Activated naive CD4-positive, alpha-beta T cell treated with anti-CD3 and anti-CD28 coated beads, Interleukin-2, amount 50 U/mL, for 24 hours (primary cell): ENCODE measurements around the gene SELENBP1.
A peak's percentile ranks its signal among the peaks of the same experiment; 100 is the strongest.
"Not testable (repeated sequence)": the region's sequence is repeated elsewhere in the genome, so short reads cannot be mapped to it uniquely, and the experiment has no call there.

Experiments
- H3K27ac Mint-ChIP-seq: one replicate; pipeline ENCODE4 v1.8.0; 2021; ENCODE audit warnings: mild to moderate bottlenecking, mixed read lengths
- H3K27me3 Mint-ChIP-seq: one replicate; pipeline ENCODE4 v1.8.0; 2021; ENCODE audit warnings: mixed read lengths
- H3K36me3 Mint-ChIP-seq: one replicate; pipeline ENCODE4 v1.8.0; 2021; ENCODE audit warnings: mixed read lengths
- H3K4me1 Mint-ChIP-seq: one replicate; pipeline ENCODE4 v1.8.0; 2021; ENCODE audit warnings: mixed read lengths
- H3K4me3 Mint-ChIP-seq: one replicate; pipeline ENCODE4 v1.8.0; 2021; ENCODE audit warnings: mild to moderate bottlenecking, mixed read lengths
- H3K9me3 Mint-ChIP-seq: one replicate; pipeline ENCODE4 v1.8.0; 2021; ENCODE audit warnings: mixed read lengths

SELENBP1 gene

DNA sequence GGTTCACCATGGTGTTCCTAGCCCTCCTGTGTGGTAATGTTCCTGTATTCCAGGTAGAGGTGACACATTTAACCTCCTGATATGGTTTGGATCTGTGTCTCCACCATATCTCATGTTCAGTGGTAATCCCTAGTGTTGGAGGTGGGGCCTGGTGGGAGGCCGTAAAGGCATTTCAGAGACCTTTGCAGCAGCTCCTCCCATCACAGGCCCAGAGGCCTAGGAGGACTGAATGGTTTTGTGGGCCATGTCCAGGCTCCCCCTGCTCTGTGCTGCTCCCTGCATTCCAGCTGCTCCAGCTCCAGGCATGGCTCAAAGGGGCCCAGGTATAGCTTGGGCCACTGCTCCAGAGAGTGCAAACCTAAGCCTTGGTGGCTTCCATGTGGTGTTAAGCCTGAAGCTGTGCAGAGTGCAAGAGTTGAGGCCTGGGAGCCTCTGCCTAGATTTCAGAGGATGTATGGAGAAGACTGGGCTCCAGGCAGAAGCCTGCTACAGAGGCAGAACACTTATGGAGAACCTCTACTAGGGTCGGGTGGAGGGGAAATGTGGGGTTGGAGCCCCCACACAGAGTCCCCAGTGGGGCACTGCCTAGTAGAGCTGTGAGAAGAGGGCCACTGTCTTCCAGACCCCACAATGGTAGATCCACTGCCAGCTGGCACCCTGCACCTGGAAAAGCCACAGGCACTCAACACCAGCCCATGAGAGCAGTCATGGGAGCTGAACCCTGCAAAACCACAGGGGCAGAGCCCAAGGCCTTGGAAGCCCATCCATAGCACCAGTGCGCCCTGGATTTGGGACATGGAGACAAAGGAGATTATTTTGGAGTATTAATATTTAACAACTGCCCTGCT is 10.0 kb downstream of the SELENBP1 start:
- H3K36me3 Mint-ChIP-seq = peaks cover 2% of the 10 kb centered on the region
- H3K27me3 Mint-ChIP-seq = no peaks in the 10 kb centered on the region
- H3K4me1 Mint-ChIP-seq = no peaks in the 10 kb centered on the region
- no peak overlapping the region for H3K4me3 Mint-ChIP-seq
- H3K9me3 Mint-ChIP-seq = no peaks in the 10 kb centered on the region
- no peak overlapping the region for H3K27ac Mint-ChIP-seq

DNA sequence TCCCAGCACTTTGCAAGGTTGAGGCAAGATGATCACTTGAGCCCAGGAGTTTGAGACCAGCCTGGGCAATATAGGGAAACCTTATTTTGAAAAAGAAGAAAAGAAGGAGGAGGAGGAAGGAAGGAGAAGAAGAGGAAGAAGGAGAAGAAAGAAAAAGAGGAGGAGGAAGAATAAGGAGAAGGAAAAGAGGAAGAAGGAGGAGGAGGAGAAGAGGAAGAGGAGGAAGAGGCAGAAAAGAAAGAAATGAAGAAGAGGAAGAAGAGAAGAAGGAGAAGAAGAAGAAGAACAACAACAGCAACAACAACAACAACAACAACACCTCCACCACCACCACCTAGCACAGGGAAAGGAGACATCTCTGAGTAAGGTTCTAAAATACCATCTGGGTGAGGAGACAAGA is 10.6 kb downstream of the SELENBP1 start:
- H3K4me1 Mint-ChIP-seq = no peaks in the 10 kb centered on the region
- no peak overlapping the region for H3K4me3 Mint-ChIP-seq
- H3K27ac Mint-ChIP-seq = no peak overlapping the region
- H3K36me3 Mint-ChIP-seq = peaks cover 2% of the 10 kb centered on the region
- H3K9me3 Mint-ChIP-seq = no peaks in the 10 kb centered on the region
- H3K27me3 Mint-ChIP-seq = no peaks in the 10 kb centered on the region

DNA sequence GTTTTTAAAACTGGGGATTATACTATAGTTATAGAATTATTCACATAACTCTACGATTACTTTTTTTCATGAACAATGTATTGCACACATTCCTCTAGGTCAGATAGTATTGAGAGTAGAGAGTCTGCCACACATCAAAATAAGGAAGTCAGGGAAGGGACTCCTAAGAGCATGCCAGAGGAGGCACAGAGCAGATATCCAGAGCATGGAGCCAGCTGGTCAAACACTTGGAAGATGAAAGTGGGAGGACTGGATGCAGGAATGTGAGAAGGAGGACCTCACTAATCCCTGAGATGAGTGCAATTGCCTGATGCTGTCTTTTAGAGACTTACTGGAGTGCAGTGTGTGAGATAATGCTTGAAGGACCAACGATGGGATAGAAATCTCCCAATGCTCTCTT is 15.8 kb downstream of the SELENBP1 start:
- no peaks in the 10 kb centered on the region for H3K9me3 Mint-ChIP-seq
- H3K4me1 Mint-ChIP-seq = no peaks in the 10 kb centered on the region
- no peak overlapping the region for H3K4me3 Mint-ChIP-seq
- H3K27me3 Mint-ChIP-seq = no peaks in the 10 kb centered on the region
- peaks cover under 1% of the 10 kb centered on the region for H3K36me3 Mint-ChIP-seq
- no peak overlapping the region for H3K27ac Mint-ChIP-seq

DNA sequence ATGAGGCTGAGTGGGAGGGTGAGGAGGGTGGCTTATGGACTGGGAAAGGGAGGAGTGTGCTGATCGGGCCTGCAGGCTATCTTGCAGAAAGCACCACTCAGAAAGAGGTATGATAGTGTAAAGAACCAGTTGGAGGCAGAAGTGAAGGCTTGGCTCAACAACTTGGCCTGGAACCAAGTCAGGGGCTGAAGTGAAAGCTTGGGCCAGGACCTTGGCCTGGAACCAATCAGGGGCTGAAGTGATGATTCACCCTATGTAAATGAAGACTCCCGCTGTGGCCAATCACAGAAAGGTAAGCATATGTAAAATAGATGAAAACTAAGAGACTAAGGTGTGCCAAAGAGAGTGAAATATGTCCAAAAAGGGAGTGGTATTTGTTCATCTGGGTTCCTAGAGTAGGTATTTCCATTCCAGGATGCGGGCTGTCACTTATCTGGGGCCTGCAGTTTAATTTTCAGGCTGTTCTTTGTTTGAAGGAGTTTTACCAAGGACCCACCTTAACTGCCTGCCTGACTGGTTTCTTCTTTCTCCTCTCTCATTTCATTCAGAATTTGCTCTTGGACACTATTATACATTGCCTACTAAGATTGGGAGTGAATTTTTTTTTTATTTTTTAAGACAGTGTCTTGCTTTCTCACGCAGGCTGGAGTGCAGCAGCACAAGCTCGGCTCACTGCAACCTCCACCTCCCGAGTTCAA is 20.3 kb downstream of the SELENBP1 start:
- Mint-ChIP-seq H3K4me3 (no peak overlapping the region), H3K36me3 (no peaks in the 10 kb centered on the region), H3K4me1 (peaks cover 9% of the 10 kb centered on the region), H3K9me3 (no peaks in the 10 kb centered on the region), H3K27ac (no peak overlapping the region), H3K27me3 (no peaks in the 10 kb centered on the region)

DNA sequence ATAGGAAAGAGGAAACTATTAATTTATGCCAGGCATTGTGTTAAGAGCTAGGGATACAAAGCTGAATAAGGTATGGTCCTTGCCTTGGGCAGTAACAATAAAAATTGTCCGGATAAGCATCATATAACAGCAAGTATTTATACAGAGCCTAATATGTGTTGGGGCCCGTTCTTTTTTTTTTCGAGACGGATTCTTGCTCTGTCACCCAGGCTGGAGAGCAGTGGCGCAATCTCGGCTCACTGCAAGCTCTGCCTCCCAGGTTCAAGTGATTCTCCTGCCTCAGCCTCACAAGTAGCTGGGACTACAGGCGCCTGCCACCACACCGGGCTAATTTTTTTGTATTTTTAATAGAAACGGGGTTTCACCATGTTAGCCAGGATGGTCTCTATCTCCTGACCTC is 22.2 kb downstream of the SELENBP1 start:
- H3K36me3 Mint-ChIP-seq, H3K4me3 Mint-ChIP-seq, H3K27me3 Mint-ChIP-seq, H3K9me3 Mint-ChIP-seq, H3K27ac Mint-ChIP-seq: not testable (repeated sequence)
- H3K4me1 Mint-ChIP-seq = peaks cover 25% of the 10 kb centered on the region

DNA sequence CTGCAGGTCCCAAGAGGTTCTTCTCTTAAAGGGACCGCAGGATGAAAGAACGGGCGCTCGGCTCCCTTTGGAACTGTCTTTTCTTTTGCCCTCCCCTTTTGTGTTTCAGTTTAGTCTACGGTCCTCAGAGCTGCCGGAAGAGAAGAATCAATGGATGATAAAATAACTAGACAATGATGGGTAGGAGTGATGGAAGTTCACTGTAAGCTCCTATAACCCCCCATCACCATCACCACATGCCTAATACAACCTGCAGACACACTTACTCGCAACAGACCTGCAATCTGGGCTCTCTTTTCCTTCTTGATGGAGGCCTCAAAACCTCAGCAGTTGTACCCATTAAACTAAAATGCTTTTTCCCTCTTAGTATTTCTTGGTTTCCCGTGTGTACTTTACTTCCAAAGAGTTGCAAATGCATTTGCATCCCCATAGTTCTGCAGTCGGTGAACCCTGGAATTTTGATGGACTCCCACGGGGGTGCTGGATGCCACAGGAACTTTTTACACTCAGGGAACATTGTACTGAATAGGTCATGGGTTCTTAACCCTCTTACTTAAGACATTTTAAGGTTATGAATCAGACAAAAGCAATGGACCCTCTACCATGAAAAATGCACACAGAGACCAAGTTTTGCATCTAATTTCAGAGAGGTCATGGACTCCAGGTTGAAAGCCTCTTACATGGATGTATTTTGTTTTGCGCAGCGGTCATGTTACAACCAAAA is 24.8 kb downstream of the SELENBP1 start:
- H3K36me3 Mint-ChIP-seq = peaks cover 8% of the 10 kb centered on the region

DNA sequence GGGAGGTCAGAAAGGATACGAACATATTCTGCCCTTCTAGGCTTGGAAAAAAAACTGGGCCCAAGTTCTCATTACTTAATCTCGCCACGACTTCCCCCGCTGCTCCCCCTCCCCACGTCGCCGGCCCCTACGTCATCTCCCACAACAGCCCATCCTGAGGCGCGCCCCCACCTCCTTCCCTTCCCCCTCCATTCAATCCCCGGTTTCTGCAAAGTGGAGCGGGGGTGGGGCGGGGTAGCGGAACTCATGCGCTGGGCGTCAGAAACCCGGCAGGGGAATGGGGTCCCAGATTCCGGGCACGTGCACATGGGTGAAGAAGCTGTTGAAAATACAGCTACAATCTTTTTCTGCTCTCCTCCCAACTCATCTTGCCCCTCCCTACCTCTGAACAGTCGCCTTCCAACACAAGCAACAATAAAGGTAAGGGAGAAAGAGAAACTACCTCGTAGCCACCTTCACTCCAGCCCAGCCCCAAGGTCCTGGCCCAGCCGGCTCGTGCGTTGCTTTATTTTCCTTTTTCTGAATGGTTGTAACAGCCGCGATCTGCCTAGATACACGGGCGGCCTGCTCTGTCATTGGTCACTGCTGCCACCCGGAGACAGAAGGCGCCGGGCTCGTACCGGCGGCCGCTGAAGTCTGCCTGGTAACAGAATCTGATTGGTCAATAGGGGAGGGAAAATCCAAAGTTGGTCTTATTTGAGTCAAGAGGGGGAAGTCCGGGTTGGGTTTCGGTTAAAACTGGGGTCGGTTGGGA is 25.6 kb downstream of the SELENBP1 start, which contains the start of gene RFX5:
TSS of gene RFX5 (minus strand) at position 484 of the 754 bp plus-strand sequence. CDS start 932 bp downstream, outside the sequence.
- H3K27me3 Mint-ChIP-seq = no peaks in the 10 kb centered on the region
- H3K4me1 Mint-ChIP-seq = peaks cover 45% of the 10 kb centered on the region
- no peaks in the 10 kb centered on the region for H3K9me3 Mint-ChIP-seq
- H3K36me3 Mint-ChIP-seq = peaks cover 10% of the 10 kb centered on the region
- H3K27ac Mint-ChIP-seq = peak within 1 kb of the TSS; percentile 99
- H3K4me3 Mint-ChIP-seq = peak within 1 kb of the TSS; percentile 94

More for the DNA sequence above, 24.8 kb downstream of the SELENBP1 start:
- Mint-ChIP-seq H3K27me3 (no peaks in the 10 kb centered on the region), H3K27ac (peak overlapping the region; percentile 99), H3K9me3 (no peaks in the 10 kb centered on the region), H3K4me3 (peak overlapping the region; percentile 94), H3K4me1 (peaks cover 45% of the 10 kb centered on the region)

DNA sequence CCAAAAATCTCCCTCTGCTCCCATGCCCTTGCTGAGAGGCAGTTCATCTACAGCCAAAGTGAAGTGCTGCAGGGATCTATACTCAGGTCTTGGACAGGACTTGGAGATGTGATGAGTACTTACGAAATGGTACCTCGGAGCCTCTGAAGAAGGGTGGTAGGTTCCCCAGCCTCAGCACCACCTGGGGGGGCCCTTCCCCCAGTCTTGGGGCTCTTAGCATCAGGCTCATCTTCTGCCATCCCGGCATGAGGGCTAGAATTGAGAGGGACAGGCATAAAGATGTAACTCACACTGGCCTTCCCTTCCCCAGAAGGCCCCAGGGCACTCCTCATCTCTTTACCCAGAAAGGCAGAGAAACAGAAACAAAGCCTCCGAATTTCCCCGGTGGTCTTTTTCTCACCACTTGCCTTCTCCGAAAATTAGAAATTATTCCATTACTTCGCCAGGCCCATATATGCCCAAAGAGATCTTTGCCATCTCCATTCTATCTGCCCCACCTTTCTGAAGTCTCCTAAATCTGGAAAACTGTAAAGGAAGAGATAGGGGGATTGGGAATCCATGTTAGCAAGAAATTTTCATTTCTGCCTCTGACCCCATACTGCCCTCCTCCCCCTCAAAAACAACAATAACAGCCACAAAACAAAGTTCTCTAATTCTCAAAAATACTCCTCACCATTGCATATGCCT is 26.3 kb downstream of the SELENBP1 start:
- peak overlapping the region; percentile 99 for H3K27ac Mint-ChIP-seq
- no peaks in the 10 kb centered on the region for H3K9me3 Mint-ChIP-seq
- H3K36me3 Mint-ChIP-seq = peaks cover 10% of the 10 kb centered on the region
- no peaks in the 10 kb centered on the region for H3K27me3 Mint-ChIP-seq
- H3K4me3 Mint-ChIP-seq = peak overlapping the region; percentile 94
- H3K4me1 Mint-ChIP-seq = peaks cover 45% of the 10 kb centered on the region

DNA sequence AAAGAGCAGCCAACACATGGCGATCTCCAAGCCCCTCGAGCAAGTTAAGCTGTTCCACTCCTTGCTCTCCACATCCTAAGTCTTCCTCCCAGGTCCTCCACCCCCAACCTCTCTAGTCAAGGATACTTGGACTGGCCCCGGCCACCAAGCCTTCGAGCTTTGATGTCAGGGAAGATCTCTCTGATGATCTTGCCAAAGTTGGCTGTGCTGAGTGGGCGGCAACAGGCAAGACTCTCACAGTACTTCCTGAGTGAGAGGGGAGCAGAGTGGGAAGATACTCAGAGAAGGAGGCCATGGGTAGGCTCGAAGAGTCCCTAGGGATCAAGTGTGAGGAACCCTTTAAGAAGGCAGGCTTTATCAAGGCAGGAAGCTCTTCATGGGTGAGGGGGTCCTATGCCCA is 28.2 kb downstream of the SELENBP1 start:
- H3K9me3 Mint-ChIP-seq = no peaks in the 10 kb centered on the region
- H3K36me3 Mint-ChIP-seq = peaks cover 10% of the 10 kb centered on the region
- peak overlapping the region; percentile 64 for H3K27ac Mint-ChIP-seq
- H3K4me3 Mint-ChIP-seq = peak overlapping the region; percentile 30
- no peaks in the 10 kb centered on the region for H3K27me3 Mint-ChIP-seq
- H3K4me1 Mint-ChIP-seq = peaks cover 56% of the 10 kb centered on the region

DNA sequence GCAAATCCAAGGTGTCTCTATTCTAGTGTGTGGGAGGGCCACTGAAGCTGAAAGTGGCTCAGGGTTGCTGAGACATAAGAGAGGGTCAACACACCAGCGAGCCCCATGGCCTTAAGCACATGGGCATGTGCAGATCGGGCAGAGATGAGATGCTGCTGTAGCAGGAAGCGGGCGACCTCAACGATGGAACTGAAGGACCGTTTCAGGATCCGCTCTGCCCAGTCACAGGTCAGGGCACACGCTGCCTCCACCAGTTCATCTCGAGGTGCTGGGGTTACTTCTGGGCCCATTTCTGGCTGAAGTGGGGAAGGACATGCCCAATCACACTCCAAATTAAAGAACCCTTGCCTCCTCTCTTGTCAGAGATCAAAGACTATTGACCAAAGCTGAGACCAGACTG is 28.9 kb downstream of the SELENBP1 start:
- no peak overlapping the region for H3K27ac Mint-ChIP-seq
- no peaks in the 10 kb centered on the region for H3K27me3 Mint-ChIP-seq
- peaks cover 56% of the 10 kb centered on the region for H3K4me1 Mint-ChIP-seq
- H3K36me3 Mint-ChIP-seq = peaks cover 10% of the 10 kb centered on the region
- H3K9me3 Mint-ChIP-seq = no peaks in the 10 kb centered on the region
- no peak overlapping the region for H3K4me3 Mint-ChIP-seq

DNA sequence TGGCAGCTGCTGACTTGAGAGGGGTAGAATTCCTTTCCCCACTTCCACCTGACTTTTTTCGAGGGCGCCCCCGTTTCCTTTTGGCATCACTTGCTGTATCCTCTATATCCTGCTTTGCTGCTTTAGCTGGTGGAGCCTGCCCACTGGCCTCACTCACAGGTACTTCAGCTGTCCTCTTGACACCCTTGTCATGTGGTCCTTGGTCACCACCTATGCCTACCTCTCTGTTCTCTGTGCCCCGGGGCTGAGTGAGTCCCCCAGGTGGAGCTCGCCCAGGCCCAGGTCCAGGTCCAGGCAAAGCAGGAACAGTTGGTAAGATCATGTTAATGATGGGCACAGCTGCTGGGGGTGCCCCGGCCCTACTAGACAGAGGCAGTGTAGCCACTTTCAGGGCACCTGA is 29.9 kb downstream of the SELENBP1 start:
- H3K27ac Mint-ChIP-seq = peak overlapping the region; percentile 79
- H3K36me3 Mint-ChIP-seq = peaks cover 10% of the 10 kb centered on the region
- H3K27me3 Mint-ChIP-seq = no peaks in the 10 kb centered on the region
- H3K9me3 Mint-ChIP-seq = no peaks in the 10 kb centered on the region
- H3K4me3 Mint-ChIP-seq = no peak overlapping the region
- peaks cover 52% of the 10 kb centered on the region for H3K4me1 Mint-ChIP-seq

DNA sequence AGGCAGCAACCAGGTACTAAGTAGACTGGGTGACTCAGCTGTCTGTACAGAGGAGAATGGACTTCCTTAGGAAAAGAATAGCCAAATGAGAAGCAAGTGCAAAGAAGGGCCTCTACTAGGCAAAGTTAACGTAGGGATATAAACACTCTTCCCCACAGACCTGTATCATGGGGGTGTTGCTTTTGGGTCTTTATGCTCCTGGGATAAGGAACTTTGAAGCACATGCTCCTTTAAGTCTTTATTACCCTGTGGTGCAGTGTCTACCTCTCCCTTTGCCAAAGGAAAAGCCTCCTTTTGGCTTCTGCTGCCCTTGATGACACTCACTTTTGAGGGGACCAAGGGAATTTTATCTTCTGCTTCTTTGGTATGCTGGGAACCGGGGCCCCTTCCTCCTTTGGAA is 30.5 kb downstream of the SELENBP1 start:
- H3K9me3 Mint-ChIP-seq = no peaks in the 10 kb centered on the region
- H3K36me3 Mint-ChIP-seq = peaks cover 10% of the 10 kb centered on the region
- H3K27me3 Mint-ChIP-seq = no peaks in the 10 kb centered on the region
- H3K4me3 Mint-ChIP-seq = no peak overlapping the region
- peaks cover 46% of the 10 kb centered on the region for H3K4me1 Mint-ChIP-seq
- H3K27ac Mint-ChIP-seq = no peak overlapping the region

DNA sequence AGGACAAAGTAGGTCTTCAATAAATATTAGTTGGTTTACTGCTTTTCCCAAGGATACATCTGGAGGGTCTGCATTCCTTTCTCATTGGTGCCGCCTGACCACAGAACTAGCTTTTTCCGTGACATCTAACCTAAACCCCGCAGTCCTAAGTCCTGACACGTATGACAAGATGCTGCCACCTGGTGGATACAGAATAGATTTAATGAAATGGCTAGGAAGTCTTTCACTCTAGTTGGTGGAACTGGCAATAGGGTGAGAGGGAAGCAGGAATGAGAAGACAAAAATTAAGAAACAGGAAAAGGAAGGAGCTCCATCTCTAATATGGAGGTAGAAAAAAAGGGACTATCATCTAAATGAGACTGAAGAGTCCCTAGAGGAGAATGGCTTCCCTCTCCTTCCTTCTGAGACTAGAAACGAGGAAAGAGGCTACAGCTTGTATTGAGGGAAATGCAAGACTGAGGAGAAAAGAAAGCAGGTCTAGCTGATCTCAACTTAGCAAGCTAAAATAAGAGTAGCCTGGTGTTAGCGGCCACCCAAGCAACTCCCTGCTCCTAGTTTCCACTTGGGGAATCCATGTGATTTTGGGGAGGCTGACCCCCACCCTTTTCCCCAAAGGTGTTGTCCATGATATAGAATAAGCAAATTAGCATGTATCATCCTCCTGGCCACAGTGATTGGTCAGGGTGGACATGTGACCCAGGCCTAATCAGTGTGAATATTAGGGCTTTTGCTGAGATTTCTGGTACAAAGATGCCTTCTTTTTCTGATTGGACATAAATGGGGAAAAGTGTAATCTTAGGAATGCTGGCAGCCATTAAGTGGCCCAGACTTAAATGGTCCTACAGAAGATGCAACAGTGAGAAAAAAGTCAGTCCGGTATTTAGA is 31.4 kb downstream of the SELENBP1 start:
- Mint-ChIP-seq H3K27me3 (no peaks in the 10 kb centered on the region), H3K4me1 (peaks cover 37% of the 10 kb centered on the region), H3K27ac (peak overlapping the region; percentile 61), H3K36me3 (peaks cover 8% of the 10 kb centered on the region), H3K9me3 (no peaks in the 10 kb centered on the region), H3K4me3 (no peak overlapping the region)

DNA sequence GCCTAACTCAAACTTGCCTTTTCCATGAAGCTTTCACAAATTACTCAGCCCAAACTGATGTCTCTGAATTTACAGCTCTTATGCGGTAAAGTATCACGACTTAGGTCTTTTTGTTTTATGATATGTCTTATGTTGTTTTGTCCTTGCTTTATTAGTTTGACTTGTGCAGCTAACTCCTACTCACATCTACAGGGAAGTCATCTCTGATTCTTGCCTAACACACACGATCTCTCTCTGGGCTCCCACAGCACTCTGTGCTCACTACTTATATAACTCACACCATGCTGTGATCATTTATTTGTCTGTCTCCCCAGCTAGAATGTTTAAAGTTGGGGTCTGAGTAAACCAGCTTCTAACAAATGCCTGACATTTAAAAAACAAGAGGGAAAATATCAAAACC is 35.9 kb downstream of the SELENBP1 start:
- Mint-ChIP-seq H3K9me3 (no peaks in the 10 kb centered on the region), H3K4me3 (no peak overlapping the region), H3K27me3 (no peaks in the 10 kb centered on the region), H3K4me1 (peaks cover 11% of the 10 kb centered on the region), H3K36me3 (no peaks in the 10 kb centered on the region), H3K27ac (peak overlapping the region; percentile 30)
